ENCODE results near the gene HOXD10.

HOXD10 gene

DNA sequence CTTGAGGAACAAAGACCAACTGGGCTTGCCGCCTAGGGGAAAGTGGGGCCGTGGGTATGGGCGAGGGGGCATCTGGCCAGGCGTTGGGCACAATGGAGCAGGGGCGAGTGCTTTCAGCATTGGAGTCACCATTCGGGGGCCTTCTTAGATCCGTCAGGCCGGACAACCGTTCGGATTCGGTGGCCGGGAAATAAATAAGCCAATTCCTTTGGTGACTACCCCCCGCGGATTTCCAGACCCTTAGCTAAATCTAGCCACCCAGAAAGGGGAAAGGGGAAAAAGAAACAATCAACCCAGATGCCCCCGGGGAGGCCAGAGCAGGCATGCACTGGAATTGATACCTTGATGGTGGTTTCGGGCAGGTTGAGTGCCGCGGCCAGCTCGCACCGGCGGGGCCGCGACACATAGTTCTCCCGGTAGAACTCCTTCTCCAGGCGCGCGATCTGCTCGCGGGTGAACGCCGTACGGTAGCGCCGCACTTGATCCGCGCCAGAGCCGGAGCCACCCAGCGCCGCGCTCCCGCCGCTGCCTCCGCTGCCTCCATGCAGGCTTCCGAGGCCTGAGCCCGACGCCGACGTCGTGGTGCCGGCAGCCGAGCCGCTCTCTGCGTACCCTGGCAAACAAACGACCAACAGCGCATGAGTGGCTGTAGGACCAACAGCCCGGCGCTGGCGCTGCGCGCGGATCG is 34.6 kb upstream of the HOXD10 start:
- H3K4me3 ChIP-seq: no peak overlapping the region
- H3K27ac ChIP-seq: no peak overlapping the region

GRCh38 chr2:176082525-176082823 is 34.1 kb upstream of the HOXD10 start:
- H3K27ac ChIP-seq: no peak overlapping the region

DNA sequence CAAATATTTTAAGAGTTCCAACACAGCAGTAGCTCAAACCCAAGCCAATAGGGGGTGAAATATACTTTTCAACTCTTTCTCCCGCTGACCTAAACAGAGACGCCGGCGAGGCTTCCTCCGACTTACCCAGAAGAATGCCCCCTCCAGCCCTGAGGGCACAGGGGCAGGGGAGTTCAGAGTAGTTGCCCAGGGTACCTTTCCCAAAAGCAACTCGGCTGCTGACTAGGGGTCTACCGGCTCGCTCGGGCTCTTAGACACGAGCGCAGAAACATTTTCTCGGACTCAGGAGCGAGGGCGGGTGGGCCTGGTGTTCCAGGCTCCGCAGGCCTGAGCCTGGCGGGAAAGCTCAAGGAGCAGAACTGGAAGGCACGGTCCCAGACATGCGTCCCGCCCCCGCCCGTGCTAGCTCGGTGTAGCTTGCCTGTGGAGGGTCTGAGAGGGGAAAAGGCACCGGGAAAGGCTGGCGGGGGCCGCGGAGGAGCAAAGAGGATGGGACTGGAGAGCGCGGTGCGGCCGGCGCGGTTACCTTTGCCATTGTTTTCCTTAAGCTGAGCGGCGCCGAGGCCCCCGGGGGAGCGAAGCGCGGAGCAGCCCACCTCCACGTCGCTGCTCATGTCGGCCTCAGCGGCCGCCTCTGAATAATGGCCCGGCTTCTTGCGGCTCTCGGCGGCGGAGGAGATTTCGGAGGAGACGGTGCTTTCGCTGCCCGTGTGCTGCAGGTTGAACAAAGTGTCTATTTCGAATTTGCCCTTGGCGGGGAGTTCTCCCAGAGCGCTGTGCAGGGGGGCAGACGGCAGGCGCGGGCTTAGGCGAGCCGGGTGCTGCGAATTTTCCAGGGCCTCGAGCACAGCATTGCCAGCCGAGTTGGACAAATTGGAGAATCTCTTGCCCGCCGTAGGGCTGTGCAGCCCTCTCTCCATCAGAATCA is 33.5 kb upstream of the HOXD10 start:
- H3K27ac ChIP-seq: no peak overlapping the region
- no peak overlapping the region for H3K4me3 ChIP-seq

More at GRCh38 chr2:176082525-176082823, 34.1 kb upstream of the HOXD10 start:
- no peak overlapping the region for H3K4me3 ChIP-seq

DNA sequence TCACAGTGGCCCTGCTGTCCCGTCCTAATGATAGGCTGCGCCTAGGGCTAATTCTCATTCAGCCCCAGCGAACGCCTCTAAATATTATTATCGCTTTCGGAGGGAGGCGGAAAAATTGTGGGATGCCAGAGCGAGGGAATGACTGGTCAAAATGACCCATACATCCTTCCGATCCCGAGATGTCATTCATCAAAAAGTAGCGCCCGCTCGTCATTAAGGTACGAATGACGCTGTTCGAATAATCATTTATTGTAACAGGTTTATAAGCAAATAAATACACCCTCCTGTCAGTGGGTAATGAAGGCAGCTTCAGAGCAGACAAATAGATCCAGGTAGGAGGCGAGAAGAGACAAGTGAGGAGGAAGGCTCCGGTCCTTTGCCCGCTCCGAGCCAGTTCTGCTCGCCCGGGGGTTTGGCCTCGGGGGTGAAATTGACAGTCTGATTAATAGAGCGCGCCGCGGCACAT is 32.7 kb upstream of the HOXD10 start, which contains the start of gene EVX2:
TSS of gene EVX2 (minus strand) at position 167 of the 466 bp plus-strand sequence. CDS start 186 bp downstream, outside the sequence.
- H3K4me3 ChIP-seq: no peak within 1 kb of the TSS
- H3K27ac ChIP-seq: no peak within 1 kb of the TSS

DNA sequence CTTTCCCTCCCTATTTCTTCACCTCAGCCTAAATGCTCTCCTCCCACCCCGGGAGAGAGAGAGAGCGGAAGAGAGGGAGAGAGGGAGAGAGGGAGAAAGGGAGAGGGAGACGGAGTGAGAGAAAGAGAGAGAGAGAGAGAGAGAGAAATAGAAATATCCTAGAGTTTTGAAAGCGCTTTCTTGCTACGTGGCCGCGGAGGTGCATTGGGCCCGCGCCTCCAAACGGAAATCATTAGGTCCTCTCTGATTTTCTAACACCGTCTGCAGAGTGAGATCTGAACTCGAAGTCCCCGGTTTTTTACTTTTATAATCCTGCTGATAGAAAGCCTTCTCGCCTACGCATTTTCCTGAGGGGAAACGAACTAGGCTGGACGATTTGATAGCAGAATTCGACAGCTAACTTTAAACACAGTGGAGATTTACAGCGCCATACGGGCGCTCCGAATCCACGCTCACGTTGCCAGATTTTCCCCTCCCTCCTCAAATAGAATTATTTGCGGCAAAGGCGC is 31.9 kb upstream of the HOXD10 start:
- Histone ChIP-seq H3K27ac (no peak overlapping the region), H3K4me3 (no peak overlapping the region)

DNA sequence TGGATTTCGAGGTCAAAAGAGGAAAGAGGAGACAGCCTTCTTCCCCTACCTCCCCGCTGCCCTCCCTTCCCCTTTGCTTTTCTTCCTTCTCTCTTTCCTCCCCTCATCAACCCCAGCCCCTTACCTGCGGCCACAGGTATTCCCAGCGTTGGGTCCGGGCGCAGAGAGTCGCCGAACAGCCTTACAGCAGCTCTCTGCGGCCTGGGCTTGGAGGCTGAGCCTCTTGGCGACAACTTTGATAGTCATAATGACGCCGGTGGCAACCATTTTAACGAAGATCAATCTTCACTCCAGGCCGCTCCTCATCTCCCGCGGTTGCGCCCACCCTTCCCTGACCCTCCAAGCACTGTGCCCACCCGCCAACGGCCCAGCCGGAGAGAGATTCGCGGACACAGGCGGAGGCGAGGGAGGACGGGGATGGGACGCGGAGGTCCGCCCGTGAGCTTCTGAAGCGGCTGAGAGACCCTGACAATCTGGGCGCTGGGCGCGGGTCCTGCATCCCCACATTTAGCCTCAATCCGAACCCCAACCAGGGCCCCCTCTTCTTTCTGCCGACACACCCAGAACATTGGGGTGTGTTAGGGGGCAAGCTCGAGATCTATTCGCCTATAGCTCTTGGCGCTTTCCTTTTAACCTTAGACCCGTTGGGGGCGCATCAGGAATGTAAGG is 31.3 kb upstream of the HOXD10 start:
- H3K27ac ChIP-seq: no peak overlapping the region
- no peak overlapping the region for H3K4me3 ChIP-seq

DNA sequence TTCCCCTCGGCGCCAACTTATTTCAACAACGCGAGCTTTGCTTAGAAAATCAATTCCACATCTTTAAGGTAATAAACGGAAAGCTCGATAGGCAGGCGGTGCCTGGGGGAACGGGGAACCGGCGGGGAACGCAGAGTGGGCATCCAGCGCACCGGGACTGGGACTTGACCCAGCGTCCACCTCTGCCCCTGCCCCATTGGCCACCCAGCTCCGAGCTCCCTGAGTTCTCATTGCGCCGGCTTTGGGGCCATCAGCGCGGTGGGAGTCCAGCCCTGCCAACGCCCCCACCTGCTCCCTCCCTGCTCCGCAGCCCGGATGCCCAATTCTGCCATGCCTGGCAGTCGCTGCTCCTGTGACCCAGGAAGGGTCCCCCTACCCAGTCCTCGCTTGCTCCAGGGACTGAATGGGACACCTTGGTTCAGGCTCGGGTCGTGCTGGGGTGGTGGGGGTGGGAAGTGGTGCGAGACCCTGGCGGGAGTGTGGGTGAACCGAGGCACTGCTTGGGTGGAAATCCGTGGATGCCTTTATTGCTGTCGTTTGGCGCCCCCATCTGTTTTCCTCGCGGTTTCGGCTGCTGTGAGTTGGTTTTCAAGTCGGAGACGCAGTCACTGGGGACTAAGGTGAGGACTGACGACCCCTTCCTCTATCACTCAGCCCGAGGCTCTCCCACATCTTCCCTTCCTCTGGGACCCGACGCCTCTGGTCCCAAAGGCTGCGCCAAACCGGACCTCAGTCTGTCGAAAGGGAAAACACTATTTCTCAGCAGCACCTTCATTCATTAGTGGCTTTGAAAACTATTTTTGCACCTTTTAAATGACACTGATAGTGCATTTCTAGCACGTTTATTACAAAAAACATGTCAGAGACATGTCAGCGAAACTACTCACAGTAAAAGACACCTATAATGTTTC is 30.5 kb upstream of the HOXD10 start:
- no peak overlapping the region for H3K4me3 ChIP-seq

DNA sequence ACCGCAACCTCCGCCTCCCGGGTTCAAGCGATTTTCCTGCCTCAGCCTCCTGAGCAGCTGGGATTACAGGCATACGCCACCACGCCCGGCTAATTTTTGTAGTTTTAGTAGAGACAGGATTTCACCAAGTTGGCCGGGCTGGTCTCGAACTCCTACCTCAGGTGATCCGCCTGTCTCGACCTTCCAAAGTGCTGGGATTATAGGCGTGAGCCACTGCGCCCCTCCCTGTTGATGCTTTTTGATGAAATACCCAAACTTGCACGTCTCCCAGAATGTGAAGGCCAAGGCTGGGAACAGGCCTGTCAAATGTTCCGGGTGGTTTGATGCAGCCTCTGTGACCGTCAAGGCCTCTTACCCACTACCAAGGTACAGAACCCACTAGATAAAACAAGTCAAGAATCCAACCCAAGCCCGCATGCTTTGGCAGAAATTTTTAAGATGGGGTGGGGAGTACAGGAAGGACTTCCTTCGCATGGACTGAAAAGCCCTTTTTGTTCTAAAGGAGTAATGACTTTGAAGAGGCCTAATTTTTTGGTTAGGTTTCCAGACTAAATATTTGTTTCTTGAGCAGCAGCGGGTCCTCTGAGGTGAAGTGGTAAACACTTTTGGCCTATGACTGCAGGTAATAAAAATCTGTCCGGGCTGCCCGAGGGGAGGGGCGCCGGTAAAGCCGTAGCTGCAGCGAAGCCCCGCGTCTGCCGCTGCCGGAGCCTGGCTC is 29.1 kb upstream of the HOXD10 start:
- H3K4me3 ChIP-seq: peak overlapping the region in 3 of 7 experiments; percentile 1 to 17 (median 6)
- no peak overlapping the region for H3K27ac ChIP-seq

More for the DNA sequence above, 30.5 kb upstream of the HOXD10 start:
- no peak overlapping the region for H3K27ac ChIP-seq

GRCh38 chr2:176088048-176088936 is 28.3 kb upstream of the HOXD10 start:
- Histone ChIP-seq H3K4me3 (peak overlapping the region in 4 of 7 experiments; percentile 1 to 17 (median 9)), H3K27ac (no peak overlapping the region)

- Histone ChIP-seq H3K4me3 (no peak overlapping the region), H3K27ac (no peak overlapping the region)
Observed at GRCh38 chr2:176088937-176089842, 27.4 kb upstream of the HOXD10 start.

DNA sequence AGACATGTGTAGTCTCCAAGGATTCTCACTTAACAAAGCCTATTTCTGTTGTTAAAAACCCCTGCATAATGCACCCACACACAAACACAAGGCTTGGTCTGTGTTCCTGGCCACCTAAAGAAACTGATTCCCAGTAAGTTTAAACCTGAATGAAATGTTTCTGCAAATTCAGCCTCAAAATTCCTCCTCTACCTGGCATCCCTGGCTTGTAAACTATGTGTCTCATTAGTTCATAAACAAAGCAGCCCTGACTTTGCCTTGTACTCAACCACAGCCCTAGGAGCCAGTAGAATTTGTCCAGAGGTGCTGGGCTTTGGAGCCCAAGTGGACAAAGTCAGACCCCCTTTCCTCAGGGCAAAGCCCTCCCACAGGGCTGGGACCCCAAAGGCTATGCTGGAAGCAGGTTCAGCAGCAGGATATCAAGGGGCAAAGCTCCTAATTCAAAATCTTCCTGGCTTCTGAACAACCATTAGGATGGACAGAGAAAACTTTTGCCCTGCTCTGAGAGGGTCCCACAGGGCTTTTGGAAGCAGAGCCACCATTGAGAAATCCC is 26.7 kb upstream of the HOXD10 start:
- Histone ChIP-seq H3K27ac (no peak overlapping the region), H3K4me3 (no peak overlapping the region)

- no peak overlapping the region for H3K27ac ChIP-seq
- no peak overlapping the region for H3K4me3 ChIP-seq
Observed at GRCh38 chr2:176090862-176091261, 25.7 kb upstream of the HOXD10 start.

GRCh38 chr2:176091329-176092258 is 25.0 kb upstream of the HOXD10 start:
- H3K4me3 ChIP-seq: no peak overlapping the region
- H3K27ac ChIP-seq: no peak overlapping the region

GRCh38 chr2:176092270-176093144 is 24.1 kb upstream of the HOXD10 start, which contains the start of gene HOXD13:
HOXD13 (plus strand) TSS chr2:176092721; CDS start chr2:176092891, 170 bp downstream.
- peak within 1 kb of the TSS in 6 of 7 experiments; percentile 11 to 37 (median 26) for H3K4me3 ChIP-seq
- H3K27ac ChIP-seq: no peak within 1 kb of the TSS

All from skin epidermis (tissue), 12 donors.